ENCODE data around the gene CFDP1. TPM values are rescaled to one million over a fixed set of nuclear protein-coding genes. Genes with fewer than 3 reads are reported as not detected.
A peak's percentile ranks its signal among the peaks of the same experiment; 100 is the strongest.
"Not testable (repeated sequence)": the region's sequence is repeated elsewhere in the genome, so short reads cannot be mapped to it uniquely, and the experiment has no call there.

The CFDP1 gene
- total RNA-seq, 1 experiment from 2014 or later = 44.7 TPM

DNA sequence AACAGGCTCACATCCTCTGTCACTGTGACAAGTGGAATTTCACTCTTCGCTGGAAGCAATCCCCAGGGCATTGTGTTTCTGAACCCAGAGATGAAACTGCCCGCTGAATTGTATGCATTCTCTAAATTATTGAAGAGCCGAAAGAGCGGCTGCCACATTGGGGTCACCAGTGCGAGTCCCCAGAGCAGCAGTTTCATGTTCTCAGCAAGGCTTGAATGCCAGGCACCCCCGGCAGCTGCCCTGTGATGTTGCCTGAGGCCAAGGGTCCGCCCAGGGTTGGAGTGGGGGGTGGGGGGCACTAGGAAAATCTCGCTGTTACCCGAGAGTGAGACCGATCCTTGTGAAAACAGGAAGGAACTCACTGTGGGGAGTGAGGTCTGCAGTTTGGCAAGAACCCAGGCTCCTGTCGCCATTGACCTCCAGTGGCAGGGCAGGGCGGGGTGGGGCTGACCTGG is 161.2 kb downstream of the CFDP1 start:
- no peak overlapping the region for H3K4me3 Mint-ChIP-seq (ENCODE audit: unreplicated experiment)
- intact Hi-C loops (cut with micrococcal nuclease) = no loop called here
- no peak overlapping the region for H3K27ac Mint-ChIP-seq (ENCODE audit: low read depth, unreplicated experiment)
- ChIA-PET CTCF (no interaction called here), POLR2A (interaction anchor here (0.6 to 1.4 kb wide), 2 partner anchors 33 to 62 kb away, joined by 3 to 5 read pairs; no protein-coding TSS in a partner anchor)
- TF ChIP-seq, protein P1, sequence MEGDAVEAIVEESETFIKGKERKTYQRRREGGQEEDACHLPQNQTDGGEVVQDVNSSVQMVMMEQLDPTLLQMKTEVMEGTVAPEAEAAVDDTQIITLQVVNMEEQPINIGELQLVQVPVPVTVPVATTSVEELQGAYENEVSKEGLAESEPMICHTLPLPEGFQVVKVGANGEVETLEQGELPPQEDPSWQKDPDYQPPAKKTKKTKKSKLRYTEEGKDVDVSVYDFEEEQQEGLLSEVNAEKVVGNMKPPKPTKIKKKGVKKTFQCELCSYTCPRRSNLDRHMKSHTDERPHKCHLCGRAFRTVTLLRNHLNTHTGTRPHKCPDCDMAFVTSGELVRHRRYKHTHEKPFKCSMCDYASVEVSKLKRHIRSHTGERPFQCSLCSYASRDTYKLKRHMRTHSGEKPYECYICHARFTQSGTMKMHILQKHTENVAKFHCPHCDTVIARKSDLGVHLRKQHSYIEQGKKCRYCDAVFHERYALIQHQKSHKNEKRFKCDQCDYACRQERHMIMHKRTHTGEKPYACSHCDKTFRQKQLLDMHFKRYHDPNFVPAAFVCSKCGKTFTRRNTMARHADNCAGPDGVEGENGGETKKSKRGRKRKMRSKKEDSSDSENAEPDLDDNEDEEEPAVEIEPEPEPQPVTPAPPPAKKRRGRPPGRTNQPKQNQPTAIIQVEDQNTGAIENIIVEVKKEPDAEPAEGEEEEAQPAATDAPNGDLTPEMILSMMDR (IDR thresholded peaks at IDR 0.05; ENCODE audit: unreplicated experiment) = no peak
- DNase-seq (ENCODE audit: unreplicated experiment) = no peak
- H3K9me3 Mint-ChIP-seq (ENCODE audit: unreplicated experiment) = no peaks in the 10 kb centered on the region
- H3K27me3 Mint-ChIP-seq (ENCODE audit: insufficient read depth, unreplicated experiment) = no peaks in the 10 kb centered on the region
- BruUV-seq (replicated peaks) = no TSS peak
- peaks cover 5% of the 10 kb centered on the region for H3K4me1 Mint-ChIP-seq (ENCODE audit: insufficient read depth, unreplicated experiment)
- peaks cover 8% of the 10 kb centered on the region for H3K36me3 Mint-ChIP-seq (ENCODE audit: insufficient read depth, unreplicated experiment)

DNA sequence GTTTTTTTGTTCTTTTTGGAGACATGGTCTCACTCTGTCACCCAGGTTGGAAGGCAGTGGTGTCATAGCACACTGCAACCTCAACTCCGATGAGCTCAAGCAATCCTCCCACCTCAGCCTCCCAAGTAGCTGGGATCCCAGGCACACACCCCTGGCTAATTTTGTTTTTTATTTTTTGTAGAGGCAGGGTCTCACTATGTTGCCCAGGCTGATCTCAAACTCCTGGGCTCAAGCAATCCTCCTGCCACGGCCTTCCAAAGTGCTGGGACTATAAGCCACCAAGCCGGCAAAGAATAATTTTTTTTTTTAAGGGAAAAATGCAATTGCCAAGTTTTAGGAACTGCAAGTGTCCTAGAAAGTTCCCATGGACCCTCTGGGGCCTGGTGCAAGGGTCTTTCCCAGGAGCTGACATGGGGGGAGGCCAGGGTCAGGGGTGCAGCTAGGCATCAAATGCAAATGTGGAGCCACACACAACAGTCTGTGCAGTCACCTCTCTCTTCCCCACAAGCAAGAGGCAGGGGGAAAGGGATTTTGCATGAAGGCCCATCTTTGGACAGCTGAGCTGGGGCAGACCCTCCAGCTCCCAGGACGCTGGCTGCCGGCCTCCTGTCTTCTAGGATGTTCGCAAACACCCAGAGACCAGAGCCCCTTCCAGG is 161.7 kb downstream of the CFDP1 start:
- intact Hi-C loops (cut with micrococcal nuclease) = no loop called here
- BruUV-seq (replicated peaks) = no TSS peak
- Mint-ChIP-seq H3K4me1 (ENCODE audit: insufficient read depth, unreplicated experiment) (peaks cover 6% of the 10 kb centered on the region), H3K36me3 (ENCODE audit: insufficient read depth, unreplicated experiment) (peaks cover 8% of the 10 kb centered on the region), H3K4me3 (ENCODE audit: unreplicated experiment) (no peak overlapping the region), H3K27ac (ENCODE audit: low read depth, unreplicated experiment) (no peak overlapping the region), H3K27me3 (ENCODE audit: insufficient read depth, unreplicated experiment) (no peaks in the 10 kb centered on the region), H3K9me3 (ENCODE audit: unreplicated experiment) (no peaks in the 10 kb centered on the region)
- no peak for DNase-seq (ENCODE audit: unreplicated experiment)
- TF ChIP-seq, protein P1 (IDR thresholded peaks at IDR 0.05; ENCODE audit: unreplicated experiment) = no peak
- POLR2A ChIA-PET = interaction anchor here (0.7 to 1.4 kb wide), 7 partner anchors 16 to 1860 kb away, joined by 3 to 5 read pairs (median 3); no protein-coding TSS in a partner anchor
- CTCF ChIA-PET = interaction anchor here (0.5 kb wide), 1 partner anchor 36 kb away, joined by 6 read pairs; no protein-coding TSS in a partner anchor

DNA sequence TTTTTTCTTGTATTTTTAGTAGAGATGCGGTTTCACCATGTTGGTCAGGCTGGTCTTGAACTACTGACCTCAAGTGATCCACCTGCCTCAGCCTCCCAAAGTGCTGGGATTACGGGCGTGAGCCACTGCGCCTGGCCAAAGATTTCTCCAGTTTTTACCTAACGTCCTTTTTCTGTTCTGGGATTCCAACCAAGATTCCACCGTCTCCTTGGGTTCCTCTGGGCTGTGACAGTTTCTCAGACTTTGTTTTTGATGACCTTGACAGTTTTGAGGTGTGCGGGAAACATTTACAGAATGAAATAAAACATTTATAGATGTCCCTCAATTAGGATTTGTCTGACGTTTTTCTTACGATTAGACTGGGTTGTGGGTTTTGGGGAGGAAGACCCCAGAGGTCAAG is 163.9 kb downstream of the CFDP1 start:
- DNase-seq (ENCODE audit: unreplicated experiment); H3K9me3 Mint-ChIP-seq (ENCODE audit: unreplicated experiment); BruUV-seq (replicated peaks); H3K4me3 Mint-ChIP-seq (ENCODE audit: unreplicated experiment); H3K36me3 Mint-ChIP-seq (ENCODE audit: insufficient read depth, unreplicated experiment); H3K27ac Mint-ChIP-seq (ENCODE audit: low read depth, unreplicated experiment); CTCF ChIA-PET; H3K27me3 Mint-ChIP-seq (ENCODE audit: insufficient read depth, unreplicated experiment); intact Hi-C loops (cut with micrococcal nuclease): not testable (repeated sequence)
- peaks cover 13% of the 10 kb centered on the region for H3K4me1 Mint-ChIP-seq (ENCODE audit: insufficient read depth, unreplicated experiment)
- POLR2A ChIA-PET = interaction anchor here (5.7 kb wide), 1 partner anchor 18 kb away, joined by 53 read pairs; the partner anchor contains the start of gene BCAR1

DNA sequence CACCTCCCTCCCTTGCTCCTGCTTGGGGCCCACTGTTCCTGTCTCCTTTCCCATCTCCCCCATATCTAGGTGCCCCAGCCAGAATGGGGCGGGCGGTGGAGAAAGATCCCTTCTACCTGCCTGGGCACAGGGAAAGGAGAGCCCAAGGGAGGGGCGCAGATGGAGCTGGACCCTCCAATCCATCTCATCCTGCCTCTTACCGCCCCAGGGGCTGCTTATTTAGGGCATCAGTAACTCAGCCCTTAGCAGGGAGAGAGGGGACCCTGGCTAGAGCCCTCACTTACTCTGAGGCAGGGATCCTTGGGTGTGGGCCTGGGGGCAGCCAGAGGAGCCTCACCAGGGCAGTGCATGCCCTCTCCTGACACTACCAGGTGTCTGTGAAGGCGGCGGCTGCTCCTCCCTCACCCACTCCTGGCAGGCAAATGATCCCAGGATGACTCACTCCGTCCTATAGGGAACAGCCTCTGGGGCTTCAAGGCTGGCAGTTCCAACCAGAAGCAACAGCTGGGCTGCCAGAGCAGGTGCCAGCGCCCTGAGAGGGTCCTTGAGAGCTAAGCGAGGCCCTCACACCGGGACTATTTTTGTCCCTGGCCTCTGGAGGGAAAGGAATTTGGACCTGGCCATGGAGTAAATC is 165.6 kb downstream of the CFDP1 start:
- peak; percentile 96 for DNase-seq (ENCODE audit: unreplicated experiment)
- Mint-ChIP-seq H3K4me3 (ENCODE audit: unreplicated experiment) (peak overlapping the region; percentile 28), H3K9me3 (ENCODE audit: unreplicated experiment) (no peaks in the 10 kb centered on the region), H3K27ac (ENCODE audit: low read depth, unreplicated experiment) (no peak overlapping the region), H3K27me3 (ENCODE audit: insufficient read depth, unreplicated experiment) (no peaks in the 10 kb centered on the region), H3K4me1 (ENCODE audit: insufficient read depth, unreplicated experiment) (peaks cover 17% of the 10 kb centered on the region), H3K36me3 (ENCODE audit: insufficient read depth, unreplicated experiment) (peaks cover 8% of the 10 kb centered on the region)
- intact Hi-C loops (cut with micrococcal nuclease) = no loop called here
- TF ChIP-seq, protein P1 (IDR thresholded peaks at IDR 0.05; ENCODE audit: unreplicated experiment) = no peak
- BruUV-seq (replicated peaks) = no TSS peak
- POLR2A ChIA-PET = interaction anchor here (0.6 to 5.7 kb wide), 9 partner anchors 11 to 218 kb away, joined by 3 to 89 read pairs (median 3); partner anchors contain the start of genes BCAR1 and CFDP1
- CTCF ChIA-PET = interaction anchor here (0.7 to 1.9 kb wide), 5 partner anchors 14 to 112 kb away, joined by 3 to 10 read pairs (median 5); no protein-coding TSS in a partner anchor

Measured in MCF 10A (cell line).